Suprapubic skin (tissue), 4 donors: ENCODE data around the gene XPNPEP2. TPM values are rescaled to one million over a fixed set of nuclear protein-coding genes. Genes with fewer than 3 reads are reported as not detected.

Experiments used
- DNase-seq, 2 donors: peaks; one replicate each; pipeline ENCODE4 v3.0.0-alpha.2; 2019; ENCODE audit warnings: low spot score in 2 of 2
- H3K27ac ChIP-seq: fragments of 200-600 bp; sonication (generic); one replicate; pipeline ENCODE4 v1.5.1; 2019
- H3K27me3 ChIP-seq: fragments of 200-600 bp; sonication (generic); one replicate; pipeline ENCODE4 v1.5.1; 2019
- H3K36me3 ChIP-seq: fragments of 200-600 bp; sonication (generic); one replicate; pipeline ENCODE4 v1.5.1; 2019
- H3K4me1 ChIP-seq: fragments of 200-600 bp; sonication (generic); one replicate; pipeline ENCODE4 v1.5.1; 2019
- H3K4me3 ChIP-seq: fragments of 200-600 bp; sonication (generic); one replicate; pipeline ENCODE4 v1.5.1; 2019; ENCODE audit warnings: mild to moderate bottlenecking
- H3K9me3 ChIP-seq: fragments of 200-600 bp; sonication (generic); one replicate; pipeline ENCODE4 v1.5.1; 2019
- CTCF ChIP-seq, 2 donors: fragments of 200-600 bp in 1 of 2; fragments of 450-650 bp in 1 of 2; sonication (generic) in 1 of 2; IDR thresholded peaks; one replicate each; pipeline ENCODE4 v1.5.1; 2016 to 2019; ENCODE audit warnings: antibody characterized with exemption in 2 of 2, mild to moderate bottlenecking in 1 of 2, moderate library complexity in 1 of 2
- EP300 ChIP-seq: sonication (generic); formaldehyde crosslinking; IDR thresholded peaks from one replicate; pipeline ENCODE4 v1.6.1; 2017; ENCODE audit warnings: antibody characterized with exemption
- POLR2A ChIP-seq, 2 donors: fragments of 450-650 bp; IDR thresholded peaks; one replicate each; pipeline ENCODE4 v1.6.1; 2017; ENCODE audit warnings: antibody characterized with exemption in 2 of 2, mild to moderate bottlenecking in 2 of 2, moderate library complexity in 2 of 2
- POLR2AphosphoS5 ChIP-seq, 3 donors: sonication (generic); formaldehyde crosslinking; IDR thresholded peaks; one replicate each; pipeline ENCODE4 v1.6.1; 2017; ENCODE audit warnings: antibody characterized with exemption in 3 of 3
- WGBS: methylation state at CpG from one replicate; pipeline ENCODE4 v1.1.5; 2018; 5-methylcytosine and 5-hydroxymethylcytosine counted together
- total RNA-seq, 4 donors: library from RNA; depleted of rRNA; stranded (reverse); fragments of >200 nt; gene quantifications; one replicate each; pipeline ENCODE4 v1.1.0, GENCODE V29; 2016

Gene XPNPEP2
- total RNA-seq, 4 donors from 2014 or later: 0.83 to 6.1 (median 2.4) TPM

GRCh38 chrX:129743821-129744220, 5.0 kb downstream of the XPNPEP2 start:
- Histone ChIP-seq H3K27me3 (no peaks in the 10 kb centered on the region), H3K4me3 (no peak overlapping the region)
- WGBS: 76% methylated on average over 4 of the region's 4 CpGs

GRCh38 chrX:129744861-129745321, 6.1 kb downstream of the XPNPEP2 start:
- no peak overlapping the region for H3K27ac ChIP-seq
- no peak overlapping the region for H3K4me3 ChIP-seq
- H3K4me1 ChIP-seq: no peaks in the 10 kb centered on the region
- DNase-seq: no peak
- WGBS: 79% methylated on average over 10 of the region's 10 CpGs
- TF ChIP-seq EP300 (no peak), POLR2AphosphoS5 (IDR thresholded peaks at IDR 0.05) (no peak), POLR2A (IDR thresholded peaks at IDR 0.05) (no peak), CTCF (IDR thresholded peaks at IDR 0.05) (no peak)
- H3K9me3 ChIP-seq: no peaks in the 10 kb centered on the region
- no peaks in the 10 kb centered on the region for H3K36me3 ChIP-seq
- H3K27me3 ChIP-seq: no peaks in the 10 kb centered on the region

More at GRCh38 chrX:129743821-129744220, 5.0 kb downstream of the XPNPEP2 start:
- Histone ChIP-seq H3K4me1 (no peaks in the 10 kb centered on the region), H3K9me3 (no peaks in the 10 kb centered on the region), H3K36me3 (no peaks in the 10 kb centered on the region), H3K27ac (no peak overlapping the region)
- TF ChIP-seq POLR2AphosphoS5 (IDR thresholded peaks at IDR 0.05) (no peak), CTCF (IDR thresholded peaks at IDR 0.05) (no peak), EP300 (no peak), POLR2A (IDR thresholded peaks at IDR 0.05) (no peak)
- DNase-seq: no peak

GRCh38 chrX:129746557-129747470, 8.0 kb downstream of the XPNPEP2 start:
- Histone ChIP-seq H3K4me1 (no peaks in the 10 kb centered on the region), H3K27ac (no peak overlapping the region), H3K27me3 (no peaks in the 10 kb centered on the region), H3K9me3 (no peaks in the 10 kb centered on the region), H3K36me3 (no peaks in the 10 kb centered on the region), H3K4me3 (no peak overlapping the region)
- 85% methylated on average over 7 of the region's 7 CpGs for WGBS
- no peak for DNase-seq
- TF ChIP-seq CTCF (IDR thresholded peaks at IDR 0.05) (no peak), EP300 (no peak), POLR2A (IDR thresholded peaks at IDR 0.05) (no peak), POLR2AphosphoS5 (IDR thresholded peaks at IDR 0.05) (no peak)

GRCh38 chrX:129747533-129747932, 8.8 kb downstream of the XPNPEP2 start:
- Histone ChIP-seq H3K27me3 (no peaks in the 10 kb centered on the region), H3K4me1 (no peaks in the 10 kb centered on the region), H3K4me3 (no peak overlapping the region), H3K9me3 (no peaks in the 10 kb centered on the region), H3K36me3 (no peaks in the 10 kb centered on the region), H3K27ac (no peak overlapping the region)
- TF ChIP-seq POLR2A (IDR thresholded peaks at IDR 0.05): no peak
- no peak for TF ChIP-seq CTCF (IDR thresholded peaks at IDR 0.05)
- TF ChIP-seq EP300: no peak
- no peak for TF ChIP-seq POLR2AphosphoS5 (IDR thresholded peaks at IDR 0.05)
- 87% methylated on average over 4 of the region's 4 CpGs for WGBS
- DNase-seq: peak in 1 of 2 donors; percentile 19

GRCh38 chrX:129748305-129748704, 9.5 kb downstream of the XPNPEP2 start:
- peak in 1 of 3 donors; percentile 24 for TF ChIP-seq POLR2AphosphoS5 (IDR thresholded peaks at IDR 0.05)
- no peak for TF ChIP-seq POLR2A (IDR thresholded peaks at IDR 0.05)
- WGBS: 51% methylated on average over 4 of the region's 4 CpGs
- Histone ChIP-seq H3K4me1 (no peaks in the 10 kb centered on the region), H3K9me3 (no peaks in the 10 kb centered on the region), H3K27me3 (no peaks in the 10 kb centered on the region), H3K4me3 (no peak overlapping the region), H3K36me3 (no peaks in the 10 kb centered on the region), H3K27ac (no peak overlapping the region)
- peak in 1 of 2 donors; percentile 53 for DNase-seq
